Measurements from ENCODE around the gene TP53I13.

TP53I13 gene

DNA sequence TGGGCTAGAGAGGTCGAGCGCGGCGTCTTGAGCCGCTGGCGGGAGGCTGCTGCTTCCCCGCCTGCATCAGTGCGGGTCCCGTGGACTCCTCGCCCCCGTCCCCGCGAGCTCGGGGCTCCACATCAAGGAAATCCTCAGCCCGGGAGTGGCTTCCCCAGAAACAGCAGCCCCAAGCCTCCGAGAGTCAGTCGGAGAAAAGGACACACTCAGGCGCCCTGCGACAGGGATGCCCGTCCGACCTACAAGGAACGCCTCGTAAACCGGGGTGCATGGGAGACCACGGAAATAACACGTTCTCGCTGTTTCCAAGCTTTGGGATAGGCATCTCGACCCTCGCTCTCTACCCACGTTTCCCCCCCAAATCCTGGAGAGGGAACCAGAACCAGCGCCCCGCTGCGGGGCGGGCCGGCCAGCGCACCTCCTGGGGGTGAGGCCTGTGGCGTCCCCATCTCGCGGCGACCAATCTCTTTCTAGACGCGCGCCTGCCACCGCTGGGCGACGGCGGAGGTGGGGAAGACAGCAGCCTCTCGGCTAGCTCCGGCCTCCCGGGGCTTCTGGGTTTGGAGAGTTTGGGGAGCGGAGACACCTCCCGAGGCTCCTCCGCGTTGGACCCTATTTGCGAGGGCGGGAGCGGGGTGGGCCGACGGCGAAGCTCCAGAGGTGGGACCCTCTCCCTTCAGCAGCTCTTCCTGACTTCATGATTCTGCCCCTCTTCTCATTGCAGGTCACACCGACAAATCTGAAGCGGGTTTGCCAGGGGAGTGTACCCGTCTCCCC lies 759 bp upstream of the TP53I13 start:
- peak; percentile 49 for DNase-seq

DNA sequence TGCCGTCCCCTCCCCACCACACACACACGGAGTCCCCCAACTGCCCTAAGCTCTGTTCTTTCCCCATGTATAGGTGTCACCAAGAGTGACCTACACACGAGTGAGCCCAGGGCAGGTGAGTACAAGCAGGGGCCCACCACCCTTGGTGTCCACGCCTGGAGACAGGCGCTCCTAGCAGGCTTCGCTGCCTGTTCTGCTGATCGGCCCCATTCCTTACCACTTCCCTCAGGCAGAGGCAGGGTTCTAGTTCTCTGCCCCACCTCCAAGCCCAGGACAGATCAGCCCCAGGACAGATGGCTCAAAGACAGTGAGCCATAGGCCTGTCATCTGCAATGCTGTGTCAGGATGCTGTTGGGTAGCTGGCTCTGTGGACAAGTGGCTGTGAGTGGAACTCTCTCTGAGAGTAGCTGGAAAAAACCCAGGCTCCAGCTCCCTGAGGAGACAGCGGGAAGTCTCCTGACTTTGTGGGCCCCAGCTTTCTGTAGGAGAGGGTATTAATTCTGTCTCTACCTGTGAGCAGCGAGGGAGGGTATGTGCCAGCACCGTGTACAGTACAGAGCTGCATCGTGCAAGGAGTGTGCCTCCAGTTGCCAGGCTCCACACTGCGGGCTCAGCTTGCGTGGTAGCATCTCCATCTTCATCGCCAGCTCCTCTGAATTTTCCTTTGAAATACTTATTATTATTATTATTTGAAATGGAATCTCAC lies 897 bp downstream of the TP53I13 start:
- no peak for DNase-seq

DNA sequence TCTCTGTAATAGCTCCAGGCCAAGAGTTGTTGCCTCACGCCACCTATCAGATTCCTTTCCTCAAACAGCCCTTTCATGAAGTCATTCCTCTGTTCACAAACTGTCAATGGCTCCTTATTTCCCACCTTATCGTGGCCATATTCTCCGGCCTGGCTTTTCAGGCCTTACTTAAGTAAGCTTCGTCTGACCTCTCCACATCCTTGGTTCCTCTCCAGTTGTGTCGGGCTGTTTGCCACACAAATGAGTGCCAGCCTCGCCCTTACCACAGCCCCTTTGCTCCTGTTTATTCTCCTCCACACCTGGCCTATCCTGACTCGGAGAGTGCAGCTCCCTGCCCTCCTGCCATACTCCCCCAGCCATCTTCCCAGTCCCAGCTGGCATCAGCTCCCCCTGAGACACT lies 2.0 kb downstream of the TP53I13 start:
- DNase-seq: no peak

DNA sequence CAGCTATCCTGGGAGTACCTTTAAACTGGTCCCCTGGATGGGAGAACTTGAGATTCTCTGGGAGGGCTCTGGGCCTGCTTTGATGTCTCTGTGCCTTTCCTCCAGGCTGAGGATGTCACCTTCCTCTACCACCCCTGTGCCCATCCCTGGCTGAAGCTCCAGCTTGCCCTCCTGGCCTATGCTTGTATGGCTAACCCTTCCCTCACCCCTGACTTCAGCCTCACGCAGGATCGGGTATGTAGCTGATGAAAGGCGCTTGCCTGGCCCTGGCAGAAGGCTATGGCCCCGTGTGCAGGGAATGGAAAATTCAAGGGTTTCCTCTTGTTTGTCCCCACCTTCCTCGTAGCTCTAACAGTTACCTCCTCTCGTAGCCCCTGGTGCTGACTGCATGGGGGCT lies 3.0 kb downstream of the TP53I13 start:
- no peak for DNase-seq

DNA sequence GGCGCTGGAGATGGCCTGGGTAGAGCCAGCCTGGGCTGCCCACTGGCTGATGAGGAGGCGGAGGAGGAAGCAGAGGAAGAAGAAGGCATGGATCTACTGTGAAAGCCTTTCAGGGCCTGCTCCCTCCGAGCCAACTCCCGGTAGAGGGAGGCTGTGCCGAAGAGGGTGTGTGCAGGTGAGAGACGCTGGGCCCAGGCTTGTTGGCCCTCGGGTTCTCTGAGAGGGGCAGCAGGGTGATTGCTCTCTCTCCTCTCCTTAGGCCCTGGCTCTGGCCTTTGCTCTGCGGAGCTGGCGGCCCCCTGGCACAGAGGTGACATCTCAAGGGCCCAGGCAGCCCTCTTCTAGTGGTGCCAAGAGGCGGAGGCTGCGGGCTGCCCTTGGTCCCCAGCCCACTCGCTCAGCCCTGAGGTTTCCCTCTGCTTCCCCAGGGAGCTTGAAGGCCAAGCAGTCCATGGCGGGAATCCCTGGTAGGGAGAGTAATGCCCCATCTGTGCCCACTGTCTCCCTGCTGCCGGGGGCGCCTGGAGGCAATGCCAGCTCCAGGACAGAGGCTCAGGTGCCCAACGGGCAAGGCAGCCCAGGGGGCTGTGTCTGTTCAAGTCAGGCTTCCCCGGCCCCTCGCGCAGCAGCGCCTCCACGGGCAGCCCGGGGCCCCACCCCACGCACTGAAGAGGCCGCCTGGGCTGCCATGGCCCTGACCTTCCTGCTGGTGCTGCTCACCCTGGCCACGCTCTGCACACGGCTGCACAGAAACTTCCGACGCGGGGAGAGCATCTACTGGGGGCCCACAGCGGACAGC lies 3.6 kb downstream of the TP53I13 start:
- DNase-seq: no peak

DNA sequence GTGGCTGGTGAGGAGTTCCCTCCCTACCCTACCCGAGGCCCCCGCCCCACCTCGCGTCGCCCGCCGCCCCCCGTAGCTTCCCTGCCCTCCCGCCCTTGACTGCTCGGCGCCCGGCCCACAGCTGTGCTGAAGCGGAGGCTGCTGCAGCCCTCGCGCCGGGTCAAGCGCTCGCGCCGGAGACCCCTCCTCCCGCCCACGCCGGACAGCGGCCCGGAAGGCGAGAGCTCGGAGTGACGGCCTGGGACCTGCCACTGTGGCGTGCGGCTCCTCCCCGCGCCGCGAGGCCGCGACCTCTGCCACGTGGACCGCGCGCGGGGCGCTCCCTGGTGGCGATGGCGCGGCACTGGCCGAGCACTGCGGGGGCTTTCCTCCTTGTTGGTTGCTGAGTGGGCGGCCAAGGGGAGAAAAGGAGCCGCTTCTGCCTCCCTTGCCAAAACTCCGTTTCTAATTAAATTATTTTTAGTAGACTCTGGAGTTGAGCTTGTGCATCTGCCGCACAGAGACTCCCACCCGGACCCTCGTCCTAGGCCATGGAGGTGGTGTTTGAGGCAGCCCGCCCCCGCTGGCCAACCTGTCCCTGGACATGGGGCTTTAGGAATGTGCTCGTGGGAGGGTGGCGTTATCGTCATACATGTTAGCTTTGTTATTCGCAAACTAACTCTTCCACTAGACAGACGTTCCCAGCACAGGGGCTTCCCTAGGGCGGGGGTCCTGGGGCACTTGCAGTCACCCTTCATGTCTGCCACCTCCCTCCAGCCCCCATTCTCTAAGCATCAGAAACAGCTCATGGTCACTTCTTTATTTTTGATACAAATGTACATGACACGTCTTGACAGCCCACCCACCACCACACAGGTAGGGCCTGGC lies 4.4 kb downstream of the TP53I13 start:
- no peak for DNase-seq

DNA sequence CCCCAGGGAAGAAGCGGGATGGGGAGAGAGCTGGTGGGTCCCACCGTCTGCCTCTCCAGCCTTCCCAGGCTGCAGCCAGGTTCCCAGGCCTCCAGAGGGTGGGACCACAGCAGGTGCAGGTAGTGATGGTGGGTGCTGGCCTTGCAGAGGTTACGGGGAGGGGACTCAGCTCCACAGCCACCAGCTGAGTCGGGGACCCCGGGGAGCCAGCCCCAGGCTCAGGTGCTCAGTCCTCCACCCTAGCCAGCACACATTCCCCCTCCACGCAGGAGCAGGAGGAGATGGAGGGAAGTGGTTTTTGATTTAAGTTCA lies 5.0 kb downstream of the TP53I13 start:
- DNase-seq: no peak

DNA sequence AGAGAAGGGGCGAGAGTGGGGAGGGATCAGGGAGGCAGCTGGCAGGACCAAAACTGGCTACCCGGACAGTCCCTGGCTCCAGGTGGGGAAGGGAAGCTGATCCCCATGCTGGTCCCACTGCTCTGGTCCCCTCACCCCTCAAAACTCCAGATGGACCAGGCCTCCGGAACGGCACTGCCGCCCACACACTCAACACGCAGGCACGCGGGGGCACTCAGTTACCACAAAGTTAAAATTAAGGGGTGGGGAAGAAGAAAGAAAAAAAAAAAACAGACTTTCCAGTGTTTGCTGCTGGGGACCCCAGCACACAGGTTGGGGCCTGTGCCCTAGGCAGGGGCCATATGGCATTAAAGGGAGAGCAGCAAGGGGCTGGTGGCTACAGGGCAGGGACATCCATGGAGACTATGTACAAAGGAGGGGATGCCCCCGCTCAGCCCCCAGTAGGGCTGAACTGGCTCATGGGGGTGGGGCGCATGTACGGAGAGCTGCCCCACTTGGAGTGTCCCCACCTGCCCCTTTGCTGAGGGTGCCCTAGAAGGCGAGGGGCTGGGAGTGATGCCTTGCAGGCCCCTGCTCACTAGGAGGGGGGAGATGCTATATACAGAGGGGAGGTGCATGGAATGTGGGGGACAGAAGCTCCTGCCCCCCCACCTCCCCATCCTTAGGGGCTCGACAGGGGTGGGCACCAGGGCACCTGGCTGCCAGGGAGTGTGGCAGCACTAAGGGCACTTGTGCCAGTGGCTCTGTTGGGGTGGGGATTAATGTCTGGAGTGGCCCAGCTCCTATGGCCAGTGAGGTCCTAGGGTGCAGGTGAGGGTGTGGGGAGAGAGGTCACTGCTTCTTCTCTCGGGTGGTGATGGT lies 5.6 kb downstream of the TP53I13 start:
- DNase-seq: no peak

DNA sequence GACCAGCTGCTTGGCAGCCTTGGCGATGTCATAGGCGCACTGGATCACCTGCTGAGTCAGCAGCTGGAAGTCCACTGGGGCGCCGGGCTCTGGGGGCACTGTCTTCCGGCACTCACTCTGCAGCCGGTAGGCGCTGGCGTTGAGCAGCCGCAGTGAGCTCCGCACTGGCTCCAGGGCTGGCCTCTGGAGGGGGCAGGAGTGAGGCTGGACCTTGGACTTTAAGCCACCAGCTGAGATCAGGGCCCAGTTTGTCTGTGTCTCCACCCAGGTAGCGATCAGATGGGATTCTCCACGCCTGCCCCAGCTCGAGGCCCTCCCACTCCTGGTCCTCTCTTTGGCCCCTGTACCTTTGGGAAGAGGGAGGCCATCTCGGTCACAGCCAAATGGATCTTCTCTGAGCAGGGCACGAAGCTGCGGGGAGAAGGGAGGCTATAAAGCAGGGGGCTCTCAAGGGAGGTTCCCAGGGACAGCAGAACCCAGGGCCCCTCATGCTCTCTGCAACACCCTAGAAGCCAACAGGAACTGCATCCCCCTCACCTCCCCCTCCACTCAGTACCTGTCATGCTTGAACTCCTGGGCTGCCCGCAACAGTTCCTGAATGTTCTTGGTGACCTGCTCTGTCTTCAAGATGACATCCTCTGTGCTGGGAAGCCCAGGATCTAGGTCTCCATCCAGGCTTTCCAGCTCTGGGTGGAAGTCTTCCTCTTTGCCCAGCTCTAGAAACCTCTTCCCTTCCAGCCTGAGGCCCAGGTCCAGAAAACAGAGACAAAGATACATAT lies 6.4 kb downstream of the TP53I13 start:
- DNase-seq: no peak

DNA sequence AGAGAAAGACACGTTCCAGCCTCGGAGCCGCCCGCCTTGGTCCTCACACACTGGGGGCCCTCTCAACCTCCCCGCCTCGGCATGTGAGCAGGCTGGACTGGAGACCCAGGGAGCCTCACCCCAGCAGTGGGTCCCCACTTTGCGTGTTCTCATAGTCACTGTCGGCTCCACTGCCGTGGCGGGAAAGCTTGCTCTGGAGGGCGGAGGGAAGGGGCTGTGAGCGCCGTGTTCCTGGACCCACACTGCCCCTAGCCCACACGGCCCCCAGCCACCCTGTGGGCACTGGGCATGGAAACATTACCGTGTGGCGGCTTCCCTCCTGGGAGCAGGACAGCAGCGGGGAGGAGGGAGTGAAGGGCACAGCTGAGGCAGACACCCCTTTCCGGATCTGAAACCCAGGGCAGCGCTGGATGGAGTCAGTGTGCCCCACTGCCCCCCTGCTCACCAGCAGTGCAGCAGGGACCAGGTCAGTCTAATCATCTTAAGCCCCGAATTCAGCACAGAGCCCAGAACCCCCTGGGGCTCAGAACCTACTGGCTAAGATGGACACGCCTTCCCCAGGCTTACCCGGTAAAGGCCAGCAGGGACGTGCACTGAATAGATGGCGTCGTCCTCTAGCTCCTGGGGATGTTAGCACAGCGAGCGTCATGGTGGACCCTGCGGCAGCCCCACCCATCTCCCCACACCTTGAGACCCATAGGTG lies 7.2 kb downstream of the TP53I13 start:
- DNase-seq: no peak

DNA sequence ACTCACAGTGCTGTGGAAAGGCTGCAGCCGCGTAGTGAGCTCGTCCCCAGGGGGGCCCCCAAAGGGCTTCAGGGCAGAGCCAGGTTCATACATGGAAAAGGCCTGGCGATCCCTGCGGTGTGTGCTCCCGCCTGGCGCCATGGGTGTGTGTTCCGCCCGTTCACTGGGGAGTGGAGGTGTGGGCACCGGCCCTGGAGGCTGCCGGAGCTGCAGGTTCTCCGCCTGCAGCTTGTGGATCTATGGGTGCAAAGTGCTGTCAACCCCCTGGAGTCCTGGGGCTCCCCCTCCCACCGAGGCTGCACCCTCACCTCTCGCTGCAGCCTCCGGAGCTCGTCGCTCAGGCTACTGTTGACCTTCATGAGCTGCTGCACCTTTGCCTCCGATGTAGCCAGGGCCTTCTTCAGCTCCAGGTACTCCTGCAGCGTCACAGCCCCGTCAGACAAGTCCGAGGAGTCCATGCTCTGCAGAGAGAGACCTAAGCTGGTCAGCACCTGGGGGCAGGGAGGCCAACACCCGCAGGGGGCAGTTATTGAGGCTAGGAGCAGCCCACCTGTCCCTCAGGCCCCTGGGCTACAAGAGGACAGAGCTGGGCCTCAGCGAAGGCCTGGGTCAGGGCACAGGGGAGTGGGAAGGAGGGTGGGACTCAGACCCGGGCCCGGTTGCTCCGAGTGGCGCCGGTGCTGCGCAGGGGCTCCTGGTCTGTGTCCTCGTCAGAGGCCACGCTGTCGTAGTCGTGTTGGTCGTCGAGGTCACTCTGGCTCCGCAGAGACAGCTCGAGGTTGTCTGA lies 7.9 kb downstream of the TP53I13 start:
- no peak for DNase-seq

DNA sequence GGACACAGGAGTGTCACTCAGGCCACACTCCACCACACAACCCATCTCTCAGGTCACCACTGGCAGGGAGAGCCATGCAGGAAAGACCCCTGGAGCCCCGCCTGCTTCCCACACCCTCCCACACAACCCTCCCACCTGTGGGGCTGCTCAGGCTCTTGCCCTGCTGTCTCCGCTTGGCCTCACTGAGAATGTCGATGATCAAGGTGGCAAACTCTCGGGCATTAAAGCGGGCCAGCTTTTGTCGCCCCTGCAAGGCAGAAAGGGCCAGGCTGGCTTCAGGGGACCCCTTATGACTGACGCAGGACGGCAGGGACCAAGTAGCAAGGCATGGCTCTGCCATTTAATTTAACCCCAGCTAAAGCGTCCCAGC lies 8.5 kb downstream of the TP53I13 start:
- no peak for DNase-seq

DNA sequence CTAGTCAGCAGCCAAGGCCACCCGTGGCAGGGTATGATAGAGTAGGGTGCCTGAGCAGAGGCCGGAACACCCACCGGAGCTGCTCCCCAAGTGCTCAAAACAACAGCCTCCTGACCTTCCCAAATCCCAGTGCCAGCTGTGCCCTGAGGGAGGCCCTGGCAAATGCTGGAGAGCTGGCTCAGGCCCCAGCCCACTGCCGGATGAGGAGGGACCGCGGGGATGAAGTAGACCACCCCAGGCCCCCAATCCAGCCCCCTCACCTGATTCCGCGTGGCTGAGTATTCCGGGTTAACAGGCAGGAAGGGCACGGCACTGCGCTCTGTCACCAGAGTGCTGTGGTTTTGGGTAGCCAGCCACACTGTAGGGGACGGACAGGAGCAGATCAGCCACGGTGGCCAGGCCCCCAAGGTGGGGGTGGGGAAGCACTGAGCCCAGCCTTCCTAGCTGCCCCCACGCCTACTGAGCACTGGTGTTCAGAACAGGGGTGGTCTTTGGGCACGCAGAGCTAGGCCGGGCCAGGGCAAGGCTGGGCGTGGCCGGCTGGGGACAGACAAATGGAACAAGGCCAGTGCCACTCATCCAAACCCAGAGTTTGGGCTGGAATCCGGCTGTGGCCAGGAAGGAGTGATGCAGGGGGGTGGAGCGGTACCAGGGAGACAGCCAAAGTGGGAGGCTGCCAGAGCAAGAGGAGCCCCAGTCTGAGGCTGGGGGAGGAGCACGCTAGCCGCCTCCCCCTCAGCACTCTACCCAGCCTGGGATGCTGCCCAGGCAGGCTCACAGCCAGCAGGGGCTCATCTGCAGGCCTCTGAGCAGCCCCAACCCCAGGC lies 9.1 kb downstream of the TP53I13 start:
- DNase-seq: no peak

DNA sequence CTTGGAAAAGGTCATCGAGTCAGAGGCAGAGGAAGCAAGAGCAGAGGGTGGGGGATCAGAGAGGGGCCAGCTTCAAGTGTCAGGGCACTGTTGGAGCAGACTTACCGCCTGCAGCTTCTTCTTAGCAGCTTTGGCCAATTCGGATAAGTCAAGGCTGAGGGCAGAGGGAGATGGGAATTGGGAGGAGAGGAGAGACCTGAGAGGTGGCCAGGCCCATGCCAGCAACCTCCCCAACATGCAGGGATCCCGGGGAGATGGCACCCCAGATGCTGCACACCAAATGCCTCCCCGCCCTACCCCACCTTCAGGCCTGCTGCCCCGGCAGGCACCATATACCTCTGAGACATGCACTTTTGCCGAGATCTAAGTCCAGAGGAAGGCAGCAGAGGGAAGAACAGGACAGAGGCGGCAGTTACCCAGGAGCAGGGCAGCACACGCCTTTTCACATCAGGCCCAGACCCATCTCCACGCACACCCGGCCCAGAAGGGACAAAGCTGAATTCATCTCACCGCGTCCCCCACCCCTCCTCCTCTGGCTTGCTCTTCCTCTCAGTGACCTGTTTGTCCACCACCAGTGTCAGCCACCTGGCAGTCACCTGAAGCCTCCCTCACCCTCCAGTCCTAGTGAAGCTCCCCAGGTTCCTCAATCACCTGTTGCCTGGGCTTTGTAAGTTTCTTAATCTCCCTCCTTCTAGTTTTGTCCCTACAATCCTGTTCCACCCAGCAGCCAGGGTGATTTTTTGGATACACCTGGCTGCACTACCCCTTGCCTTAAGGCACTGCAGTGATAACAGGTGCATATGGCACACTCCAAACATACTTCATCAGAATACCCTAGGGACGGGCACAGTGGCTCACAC lies 10.4 kb downstream of the TP53I13 start:
- no peak for DNase-seq

DNA sequence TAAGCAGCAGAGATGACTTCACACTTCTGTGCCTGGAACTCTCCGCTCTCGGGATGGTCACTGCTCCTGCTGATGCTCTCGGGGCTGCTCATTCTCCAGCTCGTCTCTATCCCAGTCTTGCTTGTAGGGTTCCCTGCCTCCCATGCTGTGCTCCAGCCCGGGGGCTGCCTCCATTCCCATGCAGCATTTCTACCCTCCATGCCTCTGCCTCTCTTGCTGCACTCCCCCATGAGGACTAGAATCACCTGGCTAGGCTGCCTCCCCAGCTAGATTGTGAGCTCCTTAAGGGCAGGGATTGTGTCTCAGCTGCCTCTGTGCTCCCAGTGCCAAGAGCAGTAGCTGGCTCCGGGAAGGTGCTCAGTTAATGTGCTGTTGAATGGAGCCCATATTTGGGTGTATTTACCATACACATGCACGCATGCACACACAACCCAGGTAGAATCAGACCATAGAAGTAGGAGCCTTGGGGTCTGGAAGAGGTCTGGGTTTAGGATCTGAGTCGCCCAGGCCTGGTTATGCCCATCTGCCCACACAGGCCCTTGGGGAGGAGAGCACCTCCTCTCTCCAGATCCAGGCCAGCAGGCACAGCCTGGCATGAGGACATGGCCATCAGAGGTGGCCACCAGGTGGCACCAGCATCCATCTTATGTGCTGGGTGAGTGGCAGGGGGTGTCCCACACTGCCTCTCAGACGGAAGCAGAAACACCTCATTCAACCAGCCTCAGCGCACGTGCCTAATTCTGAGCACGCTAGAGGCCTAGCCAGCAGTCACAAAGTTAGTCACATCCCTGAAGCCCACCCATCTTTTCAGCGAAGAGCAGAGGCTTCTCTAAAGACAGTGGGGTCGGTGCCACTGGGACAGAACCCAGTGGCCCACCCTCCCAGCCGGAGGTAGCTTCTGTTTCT lies 11.6 kb downstream of the TP53I13 start:
- no peak for DNase-seq

DNA sequence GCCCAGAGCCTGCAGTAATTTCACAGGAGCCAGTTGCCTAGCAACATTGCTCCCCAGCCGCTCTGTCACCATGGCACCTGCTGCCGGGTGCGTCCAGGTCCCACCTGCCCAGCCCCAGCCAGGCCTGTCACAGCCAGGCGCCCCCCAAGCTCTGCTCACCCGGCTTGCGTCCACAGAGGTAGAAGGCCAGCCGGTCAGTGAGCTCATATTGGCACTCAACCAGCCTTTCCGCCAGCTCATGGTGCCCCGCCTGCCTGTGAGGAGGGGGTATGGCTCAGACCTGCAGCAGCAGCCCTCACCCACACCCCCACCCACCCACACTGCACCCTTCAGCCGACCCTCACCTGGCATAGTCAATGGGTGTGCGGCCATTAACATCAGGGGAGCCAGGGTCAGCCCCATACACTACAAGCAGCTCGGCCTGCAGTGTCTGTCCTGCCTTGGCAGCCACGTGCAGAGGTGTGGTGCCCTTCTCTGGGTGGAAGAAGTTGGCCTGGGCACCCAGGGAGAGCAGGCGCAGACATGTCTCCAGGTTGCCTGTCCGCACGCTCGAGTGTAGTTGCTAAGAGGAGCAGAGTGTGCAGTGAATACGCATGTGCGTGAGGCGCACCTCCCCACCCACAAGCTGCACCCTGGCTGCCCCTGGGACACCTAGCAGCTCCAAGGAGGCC lies 13.2 kb downstream of the TP53I13 start:
- no peak for DNase-seq
